CD14-positive monocyte (primary cell): ENCODE measurements around the gene SATB1. TPM values are rescaled to one million over a fixed set of nuclear protein-coding genes. Genes with fewer than 3 reads are reported as not detected.

Experiments used
- DNase-seq, 3 donors: peaks; one replicate each; pipeline ENCODE4 v3.0.0-alpha.2; 2011 to 2022
- H2AFZ ChIP-seq: 2 replicates; pipeline ENCODE4 v1.6.0; 2012; ENCODE audit warnings: mild to moderate bottlenecking, low read depth, low read length, inconsistent platforms; ENCODE audit not compliant: insufficient read depth, poor library complexity, severe bottlenecking
- H3K27ac ChIP-seq, 2 donors: 1 replicate in 1 of 2; 2 replicates in 1 of 2; pipeline ENCODE4 v1.5.1; 2012 to 2013; ENCODE audit warnings: low read length in 2 of 2, control low read depth in 1 of 2, inconsistent platforms in 1 of 2, low read depth in 1 of 2, mild to moderate bottlenecking in 1 of 2
- H3K27me3 ChIP-seq, 2 donors: one replicate each; pipeline versions ENCODE4 v1.6.0 to v1.6.1; 2011 to 2013; ENCODE audit warnings: low read length in 2 of 2; ENCODE audit not compliant: control insufficient read depth in 2 of 2, insufficient read depth in 2 of 2
- H3K36me3 ChIP-seq, 2 donors: replicated peaks in 1 of 2; 1 replicate in 1 of 2; 2 replicates in 1 of 2; pipeline versions ENCODE4 v1.5.1 to v1.6.1; 2012 to 2013; ENCODE audit warnings: low read length in 2 of 2, control low read depth in 1 of 2, inconsistent platforms in 1 of 2, mild to moderate bottlenecking in 1 of 2; ENCODE audit not compliant: insufficient read depth in 2 of 2, control insufficient read depth in 1 of 2
- H3K4me1 ChIP-seq, 2 donors: 1 replicate in 1 of 2; 2 replicates in 1 of 2; pipeline versions ENCODE4 v1.5.1 to v1.6.1; 2012 to 2013; ENCODE audit warnings: low read length in 2 of 2, control low read depth in 1 of 2, inconsistent platforms in 1 of 2, mild to moderate bottlenecking in 1 of 2, moderate library complexity in 1 of 2; ENCODE audit not compliant: insufficient read depth in 2 of 2, control insufficient read depth in 1 of 2
- H3K4me2 ChIP-seq: replicated peaks from 2 replicates; pipeline ENCODE3; 2012; ENCODE audit warnings: low read length, moderate library complexity, mild to moderate bottlenecking; ENCODE audit not compliant: poor library complexity, severe bottlenecking; ENCODE audit errors: extremely low read depth
- H3K4me3 ChIP-seq, 3 experiments: fragments of 200-600 bp in 1 of 3; sonication (generic) in 1 of 3; replicated peaks in 1 of 3; 1 replicate in 2 of 3; 2 replicates in 1 of 3; pipeline ENCODE4 v1.5.1; 2011 to 2013; ENCODE audit warnings: low read length in 3 of 3, mild to moderate bottlenecking in 3 of 3, control low read depth in 2 of 3, low read depth in 2 of 3, inconsistent platforms in 1 of 3, moderate library complexity in 1 of 3
- H3K79me2 ChIP-seq: 2 replicates; pipeline ENCODE4 v1.6.0; 2012; ENCODE audit warnings: mild to moderate bottlenecking, control low read depth, inconsistent platforms, low read length, moderate library complexity; ENCODE audit not compliant: insufficient read depth
- H3K9ac ChIP-seq: 2 replicates; pipeline ENCODE4 v1.6.0; 2017; ENCODE audit warnings: low read length, mild to moderate bottlenecking; ENCODE audit not compliant: insufficient read depth, poor library complexity, severe bottlenecking
- H3K9me3 ChIP-seq, 2 donors: replicated peaks in 1 of 2; 1 replicate in 1 of 2; 2 replicates in 1 of 2; pipeline versions ENCODE4 v1.5.1 to v1.6.1; 2012 to 2013; ENCODE audit warnings: low read length in 2 of 2, control low read depth in 1 of 2; ENCODE audit not compliant: control insufficient read depth in 1 of 2, insufficient read depth in 1 of 2
- H4K20me1 ChIP-seq: 2 replicates; pipeline ENCODE4 v1.6.0; 2012; ENCODE audit warnings: mild to moderate bottlenecking, low read length, control low read depth, moderate library complexity; ENCODE audit not compliant: insufficient read depth
- H3K27ac Mint-ChIP-seq, 7 donors: one replicate each; pipeline ENCODE4 v1.8.0; 2020; ENCODE audit warnings: mild to moderate bottlenecking in 7 of 7, mixed read lengths in 7 of 7, moderate library complexity in 6 of 7, inconsistent platforms in 2 of 7
- H3K27me3 Mint-ChIP-seq, 3 donors: one replicate each; pipeline ENCODE4 v1.8.0; 2021 to 2022; ENCODE audit warnings: low read depth in 3 of 3, mild to moderate bottlenecking in 3 of 3, mixed read lengths in 3 of 3, moderate library complexity in 3 of 3, inconsistent platforms in 1 of 3
- H3K36me3 Mint-ChIP-seq, 2 donors: one replicate each; pipeline ENCODE4 v1.8.0; 2020; ENCODE audit warnings: mixed read lengths in 2 of 2, inconsistent platforms in 1 of 2, mild to moderate bottlenecking in 1 of 2
- H3K4me1 Mint-ChIP-seq: one replicate; pipeline ENCODE4 v1.8.0; 2020; ENCODE audit warnings: mild to moderate bottlenecking, mixed read lengths
- H3K4me3 Mint-ChIP-seq, 2 donors: one replicate each; pipeline ENCODE4 v1.8.0; 2020; ENCODE audit warnings: mild to moderate bottlenecking in 2 of 2, mixed read lengths in 2 of 2, moderate library complexity in 1 of 2
- H3K9me3 Mint-ChIP-seq, 7 donors: one replicate each; pipeline ENCODE4 v1.8.0; 2020 to 2022; ENCODE audit warnings: mixed read lengths in 7 of 7, mild to moderate bottlenecking in 6 of 7, moderate library complexity in 6 of 7, inconsistent platforms in 2 of 7
- WGBS: methylation state at CpG from one replicate; pipeline ENCODE4 v1.1.5; 2013; ENCODE audit warnings: missing lambda C conversion rate; ENCODE audit not compliant: insufficient coverage; 5-methylcytosine and 5-hydroxymethylcytosine counted together
- intact Hi-C, 2 donors: fragments of 100-400 bp; cut with micrococcal nuclease; formaldehyde crosslinking; loops; one replicate each; pipeline versions ENCODE4 v1.15.0 to v1.15.1; 2023
- polyA plus RNA-seq, 3 donors: library from polyadenylated mRNA; depleted of rRNA in 1 of 3; unstranded in 2 of 3; stranded (reverse) in 1 of 3; fragments of 300-500 nt in 2 of 3; fragments of >200 nt in 1 of 3; fragmentation: Illumina TruSeq in 2 of 3; gene quantifications; 1 replicate in 2 of 3; 2 replicates in 1 of 3; pipeline ENCODE4 v1.2.3, GENCODE V29; 2012 to 2021
- TF ChIP-seq, protein P1 (sequence below): fragments of 200-600 bp; IDR thresholded peaks from one replicate; pipeline ENCODE4 v1.8.0; 2022; ENCODE audit warnings: antibody characterized with exemption, mild to moderate bottlenecking

SATB1 gene
- polyA plus RNA-seq, 3 donors, result 4.3 to 35.3 (median 6.9) TPM

GRCh38 chr3:18441551-18441950 is 16.4 kb upstream of the SATB1 start:
- Histone ChIP-seq H3K27me3 (peaks cover 2 to 9% of the 10 kb centered on the region in 2 donors), H3K4me2 (no peak overlapping the region), H4K20me1 (no peaks in the 10 kb centered on the region), H3K9me3 (no peaks in the 10 kb centered on the region), H3K4me1 (peaks cover 31 to 37% of the 10 kb centered on the region in 2 donors), H3K4me3 (no peak overlapping the region), H3K36me3 (no peaks in the 10 kb centered on the region), H3K79me2 (peaks cover 55% of the 10 kb centered on the region), H2AFZ (no peak overlapping the region), H3K9ac (no peak overlapping the region), H3K27ac (no peak overlapping the region)
- peaks cover 15 to 22% (median 20%) of the 10 kb centered on the region in 3 donors for H3K27me3 Mint-ChIP-seq
- H3K36me3 Mint-ChIP-seq, result no peaks in the 10 kb centered on the region
- intact Hi-C loops, result loop anchor here (10.0 kb wide), 2 partner anchors 303 to 313 kb away; no protein-coding TSS in a partner anchor
- TF ChIP-seq, protein P1, sequence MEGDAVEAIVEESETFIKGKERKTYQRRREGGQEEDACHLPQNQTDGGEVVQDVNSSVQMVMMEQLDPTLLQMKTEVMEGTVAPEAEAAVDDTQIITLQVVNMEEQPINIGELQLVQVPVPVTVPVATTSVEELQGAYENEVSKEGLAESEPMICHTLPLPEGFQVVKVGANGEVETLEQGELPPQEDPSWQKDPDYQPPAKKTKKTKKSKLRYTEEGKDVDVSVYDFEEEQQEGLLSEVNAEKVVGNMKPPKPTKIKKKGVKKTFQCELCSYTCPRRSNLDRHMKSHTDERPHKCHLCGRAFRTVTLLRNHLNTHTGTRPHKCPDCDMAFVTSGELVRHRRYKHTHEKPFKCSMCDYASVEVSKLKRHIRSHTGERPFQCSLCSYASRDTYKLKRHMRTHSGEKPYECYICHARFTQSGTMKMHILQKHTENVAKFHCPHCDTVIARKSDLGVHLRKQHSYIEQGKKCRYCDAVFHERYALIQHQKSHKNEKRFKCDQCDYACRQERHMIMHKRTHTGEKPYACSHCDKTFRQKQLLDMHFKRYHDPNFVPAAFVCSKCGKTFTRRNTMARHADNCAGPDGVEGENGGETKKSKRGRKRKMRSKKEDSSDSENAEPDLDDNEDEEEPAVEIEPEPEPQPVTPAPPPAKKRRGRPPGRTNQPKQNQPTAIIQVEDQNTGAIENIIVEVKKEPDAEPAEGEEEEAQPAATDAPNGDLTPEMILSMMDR, result no peak
- peaks cover 39% of the 10 kb centered on the region for H3K4me1 Mint-ChIP-seq
- no peak for DNase-seq
- peaks cover 0 to 3% (median 0%) of the 10 kb centered on the region in 7 donors for H3K9me3 Mint-ChIP-seq
- H3K4me3 Mint-ChIP-seq, result no peak overlapping the region
- no CpG with 5 or more reads among the region's 1 CpG for WGBS
- H3K27ac Mint-ChIP-seq, result no peak overlapping the region

GRCh38 chr3:18440066-18440722 is 15.1 kb upstream of the SATB1 start:
- peak overlapping the region; percentile 67 for H2AFZ ChIP-seq
- no peak overlapping the region for H3K27ac ChIP-seq
- peaks cover 68% of the 10 kb centered on the region for H3K79me2 ChIP-seq

More at GRCh38 chr3:18440066-18440722, 15.1 kb upstream of the SATB1 start:
- H4K20me1 ChIP-seq, result no peaks in the 10 kb centered on the region
- H3K4me3 ChIP-seq, result peak overlapping the region in 1 of 3 experiments; percentile 57
- H3K9me3 Mint-ChIP-seq, result no peaks in the 10 kb centered on the region
- H3K4me2 ChIP-seq, result peak overlapping the region; percentile 60
- H3K9me3 ChIP-seq, result no peaks in the 10 kb centered on the region
- no peaks in the 10 kb centered on the region for H3K36me3 Mint-ChIP-seq
- peaks cover 27% of the 10 kb centered on the region for H3K4me1 Mint-ChIP-seq
- H3K27me3 Mint-ChIP-seq, result peaks cover 8 to 10% (median 8%) of the 10 kb centered on the region in 3 donors
- H3K27me3 ChIP-seq, result no peaks in the 10 kb centered on the region
- DNase-seq, result no peak
- intact Hi-C loops, result loop anchor here (10.0 kb wide), 2 partner anchors 305 to 315 kb away; no protein-coding TSS in a partner anchor
- no peaks in the 10 kb centered on the region for H3K36me3 ChIP-seq
- TF ChIP-seq, protein P1, result no peak
- H3K4me3 Mint-ChIP-seq, result peak overlapping the region; percentile 49 to 61
- H3K27ac Mint-ChIP-seq, result peak overlapping the region in 1 of 7 donors; percentile 50
- H3K4me1 ChIP-seq, result peaks cover 20 to 26% of the 10 kb centered on the region in 2 donors
- peak overlapping the region; percentile 28 for H3K9ac ChIP-seq
- WGBS, result no CpG with 5 or more reads among the region's 7 CpGs
